HCT116 (cell line): ENCODE results near the gene ZNF783. TPM values are rescaled to one million over a fixed set of nuclear protein-coding genes. Genes with fewer than 3 reads are reported as not detected.

ENCODE experiments used
- ATAC-seq: fragments of 200-7000 bp; cut with Tn5 transposase; 2 replicates; pipeline ENCODE4 v1.9.1; 2020; ENCODE audit warnings: mild to moderate bottlenecking, moderate library complexity
- BruUV-seq: library from RNA; stranded (reverse); fragments of 400-500 nt; replicated peaks from 2 replicates; lab custom pipeline; 2021; lab: Mats Ljungman, UMichigan
- CTCF ChIA-PET: fragments of 300-600 bp; sonication (Branson Sonifier 250); formaldehyde crosslinking; loops from one replicate; lab custom pipeline; 2021; ENCODE audit warnings: antibody characterized with exemption; lab: Charles Lee
- POLR2A ChIA-PET: fragments of 300-600, 350-600 bp; sonication (Branson Sonifier 250); formaldehyde crosslinking; loops from one replicate; lab custom pipeline; 2021; ENCODE audit warnings: antibody characterized with exemption; lab: Charles Lee
- RAD21 ChIA-PET, 2 experiments: fragments of 300-600 bp; sonication (Branson Sonifier 250); formaldehyde crosslinking; loops; one replicate each; lab custom pipeline; 2023; ENCODE audit warnings: low total read pairs in 2 of 2; ENCODE audit not compliant: uncharacterized antibody in 2 of 2, unreplicated experiment in 2 of 2, low non-redundant PET in 1 of 2; lab: Charles Lee
- DNase-seq: peaks from one replicate; pipeline ENCODE4 v3.0.0-alpha.2; 2010; ENCODE audit warnings: low read depth, low spot score
- H2AFZ ChIP-seq: fragments of 200-600 bp; shearing (Covaris generic), sonication (generic); 2 replicates; pipeline ENCODE4 v1.6.1; 2017; ENCODE audit warnings: low read depth, mixed run types, mixed read lengths, antibody characterized with exemption, low read length; ENCODE audit not compliant: poor library complexity, severe bottlenecking
- H3K27ac ChIP-seq: 2 replicates; pipeline ENCODE4 v1.5.1; 2012; ENCODE audit warnings: low read depth, low read length
- H3K27me3 ChIP-seq: fragments of 200-600 bp; sonication (generic); 2 replicates; pipeline ENCODE4 v1.6.1; 2016; ENCODE audit warnings: mixed run types, low read length, mixed read lengths; ENCODE audit not compliant: insufficient read depth
- H3K36me3 ChIP-seq, 2 experiments: fragments of 200-500 bp in 1 of 2; fragments of 200-600 bp in 1 of 2; sonication (Bioruptor generic) in 1 of 2; sonication (generic) in 1 of 2; 2 replicates each; pipeline versions ENCODE4 v1.5.1 to v1.6.1; 2014 to 2016; ENCODE audit warnings: low read length in 2 of 2, inconsistent platforms in 1 of 2, mixed read lengths in 1 of 2, mixed run types in 1 of 2; ENCODE audit not compliant: insufficient read depth in 2 of 2, control insufficient read depth in 1 of 2
- H3K4me1 ChIP-seq, 2 experiments: fragments of 200-600 bp in 1 of 2; sonication (generic) in 1 of 2; 2 replicates each; pipeline versions ENCODE4 v1.5.1 to v1.6.1; 2012 to 2017; ENCODE audit warnings: low read length in 2 of 2, inconsistent platforms in 1 of 2, mild to moderate bottlenecking in 1 of 2, mixed read lengths in 1 of 2, mixed run types in 1 of 2, moderate library complexity in 1 of 2; ENCODE audit not compliant: insufficient read depth in 2 of 2, control insufficient read depth in 1 of 2
- H3K4me2 ChIP-seq: fragments of 200-600 bp; sonication (generic); 2 replicates; pipeline ENCODE4 v1.6.1; 2017; ENCODE audit warnings: mixed run types, low read length, mixed read lengths
- H3K4me3 ChIP-seq, 2 experiments: fragments of 200-600 bp in 1 of 2; sonication (generic) in 1 of 2; replicated peaks in 1 of 2; 2 replicates each; pipeline ENCODE4 v1.5.1; 2011 to 2016; ENCODE audit warnings: low read length in 2 of 2, control low read depth in 1 of 2, low read depth in 1 of 2, mild to moderate bottlenecking in 1 of 2, mixed read lengths in 1 of 2, mixed run types in 1 of 2
- H3K79me2 ChIP-seq: fragments of 200-600 bp; sonication (generic); 2 replicates; pipeline ENCODE4 v1.6.1; 2017; ENCODE audit warnings: mild to moderate bottlenecking, mixed run types, low read length, moderate library complexity, mixed read lengths; ENCODE audit not compliant: insufficient read depth
- H3K9ac ChIP-seq: fragments of 200-600 bp; sonication (generic); 2 replicates; pipeline ENCODE4 v1.6.1; 2016; ENCODE audit warnings: low read length, mixed read lengths
- H3K9me2 ChIP-seq: fragments of 200-600 bp; sonication (generic), shearing (Covaris generic); 2 replicates; pipeline ENCODE4 v1.6.1; 2017; ENCODE audit warnings: mixed run types, mild to moderate bottlenecking, moderate library complexity; ENCODE audit not compliant: insufficient read depth
- H3K9me3 ChIP-seq, 2 experiments: fragments of 200-500 bp in 1 of 2; fragments of 200-600 bp in 1 of 2; sonication (Bioruptor generic) in 1 of 2; sonication (generic) in 1 of 2; 2 replicates each; pipeline ENCODE4 v1.6.1; 2014 to 2017; ENCODE audit warnings: low read length in 2 of 2, mixed read lengths in 2 of 2, inconsistent platforms in 1 of 2, low read depth in 1 of 2, mild to moderate bottlenecking in 1 of 2, mixed run types in 1 of 2, moderate library complexity in 1 of 2; ENCODE audit not compliant: control insufficient read depth in 1 of 2, insufficient read depth in 1 of 2
- H4K20me1 ChIP-seq: fragments of 200-600 bp; sonication (generic), shearing (Covaris generic); 2 replicates; pipeline ENCODE4 v1.6.1; 2017; ENCODE audit warnings: mixed run types, mild to moderate bottlenecking, moderate library complexity; ENCODE audit not compliant: insufficient read depth
- ATF3 ChIP-seq: IDR thresholded peaks from 2 replicates; pipeline ENCODE4 v1.6.1; 2012
- CTCF ChIP-seq, 3 experiments: fragments of 200-600 bp in 1 of 3; sonication (generic) in 1 of 3; IDR thresholded peaks in 2 of 3; conservative IDR thresholded peaks in 1 of 3; 2 replicates each; pipeline ENCODE4 v1.5.1; 2012 to 2017; ENCODE audit warnings: low read depth in 2 of 3, low read length in 2 of 3, antibody characterized with exemption in 1 of 3, borderline replicate concordance in 1 of 3, control low read depth in 1 of 3, mild to moderate bottlenecking in 1 of 3, mixed read lengths in 1 of 3, mixed run types in 1 of 3, moderate library complexity in 1 of 3; ENCODE audit not compliant: insufficient read depth in 1 of 3
- EGR1 ChIP-seq: IDR thresholded peaks from 2 replicates; pipeline ENCODE4 v1.6.1; 2012; ENCODE audit warnings: low read depth
- ELF1 ChIP-seq: IDR thresholded peaks from 2 replicates; pipeline ENCODE4 v1.6.1; 2012; ENCODE audit warnings: low read depth, borderline replicate concordance
- EZH2 ChIP-seq: fragments of 200-600 bp; sonication (generic); IDR thresholded peaks from 2 replicates; pipeline ENCODE4 v1.6.1; 2017; ENCODE audit warnings: antibody characterized with exemption, mixed run types
- EZH2phosphoT487 ChIP-seq: fragments of 200-600 bp; IDR thresholded peaks from 2 replicates; pipeline ENCODE4 v1.6.1; 2018; ENCODE audit warnings: antibody characterized with exemption, borderline replicate concordance
- FOSL1 ChIP-seq: IDR thresholded peaks from 2 replicates; pipeline ENCODE4 v1.6.1; 2012; ENCODE audit warnings: low read depth
- JUND ChIP-seq: IDR thresholded peaks from 2 replicates; pipeline ENCODE4 v1.6.1; 2012
- MAX ChIP-seq: IDR thresholded peaks from 2 replicates; pipeline ENCODE4 v1.6.1; 2012
- RAD21 ChIP-seq: IDR thresholded peaks from 2 replicates; pipeline ENCODE4 v1.6.1; 2012; ENCODE audit warnings: low read depth, mild to moderate bottlenecking
- REST ChIP-seq: IDR thresholded peaks from 2 replicates; pipeline ENCODE4 v1.6.1; 2012; ENCODE audit warnings: low read depth
- SIN3A ChIP-seq: IDR thresholded peaks from 2 replicates; pipeline ENCODE4 v1.6.1; 2012; ENCODE audit warnings: low read depth
- SP1 ChIP-seq: IDR thresholded peaks from 2 replicates; pipeline ENCODE4 v1.6.1; 2012; ENCODE audit warnings: low read depth
- ZBTB33 ChIP-seq: IDR thresholded peaks from 2 replicates; pipeline ENCODE4 v1.6.1; 2011; ENCODE audit warnings: mild to moderate bottlenecking, low read length, moderate library complexity; ENCODE audit not compliant: insufficient replicate concordance; ENCODE audit errors: extremely low read depth
- ZNF274 ChIP-seq: fragments of 200-500 bp; sonication (Bioruptor generic); IDR thresholded peaks from 2 replicates; pipeline ENCODE4 v1.6.1; 2014; ENCODE audit warnings: mild to moderate bottlenecking, low read depth, low read length, inconsistent platforms
- intact Hi-C: fragments of 100-400 bp; cut with micrococcal nuclease; formaldehyde crosslinking; loops from 2 replicates; pipeline ENCODE4 v1.10.0; 2022
- total RNA-seq: library from RNA; stranded (reverse); gene quantifications from one replicate; pipeline ENCODE4 v1.2.1, GENCODE V29; 2021; ENCODE audit not compliant: unreplicated experiment

ZNF783 gene
- total RNA-seq, 1 experiment from 2014 or later: 12.5 TPM

GRCh38 chr7:149297034-149297755 is 35.2 kb downstream of the ZNF783 start:
- ChIA-PET RAD21 (no interaction called here), POLR2A (no interaction called here), CTCF (no interaction called here)
- Histone ChIP-seq H3K9me3 (no peaks in the 10 kb centered on the region), H3K4me3 (no peak overlapping the region), H3K36me3 (no peaks in the 10 kb centered on the region), H3K27ac (no peak overlapping the region), H3K9me2 (no peaks in the 10 kb centered on the region), H3K27me3 (no peaks in the 10 kb centered on the region), H4K20me1 (no peaks in the 10 kb centered on the region)
- ATAC-seq: no peak
- DNase-seq: no peak
- TF ChIP-seq ATF3: no peak
- no peak for TF ChIP-seq ZBTB33
- TF ChIP-seq JUND: no peak
- no peak for TF ChIP-seq ZNF274
- no peak for TF ChIP-seq EZH2
- TF ChIP-seq CTCF (IDR thresholded peaks at IDR 0.05 in 2 of 3, conservative IDR thresholded peaks at IDR 0.05 in 1 of 3; ENCODE audit: borderline replicate concordance in 1 of 3, insufficient read depth in 1 of 3, low read depth in 2 of 3, low read length in 2 of 3): no peak
- TF ChIP-seq MAX: no peak
- no peak for TF ChIP-seq EGR1
- no peak for TF ChIP-seq FOSL1
- TF ChIP-seq SIN3A: no peak
- no peak for TF ChIP-seq ELF1
- no peak for TF ChIP-seq REST
- TF ChIP-seq RAD21: no peak
- no peak for TF ChIP-seq SP1
- no peak for TF ChIP-seq EZH2phosphoT487
- TF ChIP-seq, all 23 proteins: peak for 0
- BruUV-seq: no TSS peak
- Histone ChIP-seq H3K79me2 (no peaks in the 10 kb centered on the region), H2AFZ (no peak overlapping the region), H3K4me1 (no peaks in the 10 kb centered on the region), H3K4me2 (no peak overlapping the region), H3K9ac (no peak overlapping the region)
- intact Hi-C loops: no loop called here
